DOHH2 (cell line): ENCODE results near the gene CCIN.

Source experiments
- EZH2phosphoT487 ChIP-seq: fragments of 200-600 bp; sonication (generic); IDR thresholded peaks from 2 replicates; pipeline ENCODE4 v1.6.1; 2017; ENCODE audit warnings: borderline replicate concordance, mild to moderate bottlenecking, antibody characterized with exemption, low read length, moderate library complexity, mixed read lengths
- TF ChIP-seq, protein P1 (sequence below): fragments of 200-600 bp; sonication (generic); IDR thresholded peaks from one replicate; pipeline ENCODE4 v1.5.1; 2014; ENCODE audit warnings: antibody characterized with exemption, mild to moderate bottlenecking, low read depth, low read length; ENCODE audit not compliant: poor library complexity, severe bottlenecking

DNA sequence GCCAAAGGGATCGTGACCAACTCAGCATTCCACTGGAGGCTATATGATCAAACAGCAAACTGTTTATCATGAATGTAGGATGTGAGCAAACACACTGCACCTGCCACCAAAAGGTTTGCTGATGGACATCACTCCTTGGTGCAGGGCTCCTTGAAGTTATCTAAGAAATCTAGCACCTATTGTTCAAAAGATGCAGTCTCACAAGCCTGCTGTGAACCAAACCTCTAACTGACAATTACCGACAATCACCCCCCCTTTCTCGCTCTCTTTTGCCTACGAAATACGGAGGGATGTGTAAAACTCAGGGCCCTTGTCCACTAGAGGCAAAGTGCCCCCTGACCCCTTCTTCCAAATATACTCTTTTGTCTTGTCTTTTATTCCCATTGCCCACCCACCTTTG is 19.0 kb downstream of the CCIN start:
- TF ChIP-seq, protein P1, sequence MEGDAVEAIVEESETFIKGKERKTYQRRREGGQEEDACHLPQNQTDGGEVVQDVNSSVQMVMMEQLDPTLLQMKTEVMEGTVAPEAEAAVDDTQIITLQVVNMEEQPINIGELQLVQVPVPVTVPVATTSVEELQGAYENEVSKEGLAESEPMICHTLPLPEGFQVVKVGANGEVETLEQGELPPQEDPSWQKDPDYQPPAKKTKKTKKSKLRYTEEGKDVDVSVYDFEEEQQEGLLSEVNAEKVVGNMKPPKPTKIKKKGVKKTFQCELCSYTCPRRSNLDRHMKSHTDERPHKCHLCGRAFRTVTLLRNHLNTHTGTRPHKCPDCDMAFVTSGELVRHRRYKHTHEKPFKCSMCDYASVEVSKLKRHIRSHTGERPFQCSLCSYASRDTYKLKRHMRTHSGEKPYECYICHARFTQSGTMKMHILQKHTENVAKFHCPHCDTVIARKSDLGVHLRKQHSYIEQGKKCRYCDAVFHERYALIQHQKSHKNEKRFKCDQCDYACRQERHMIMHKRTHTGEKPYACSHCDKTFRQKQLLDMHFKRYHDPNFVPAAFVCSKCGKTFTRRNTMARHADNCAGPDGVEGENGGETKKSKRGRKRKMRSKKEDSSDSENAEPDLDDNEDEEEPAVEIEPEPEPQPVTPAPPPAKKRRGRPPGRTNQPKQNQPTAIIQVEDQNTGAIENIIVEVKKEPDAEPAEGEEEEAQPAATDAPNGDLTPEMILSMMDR = no peak
- TF ChIP-seq EZH2phosphoT487 = no peak
